HG03354 (cell line): ENCODE data around the gene AGAP3.

ENCODE experiments used
- ATAC-seq: cut with Tn5 transposase; IDR thresholded peaks from one replicate; pipeline ENCODE4 v1.9.1; 2021; ENCODE audit warnings: mild to moderate bottlenecking; ENCODE audit not compliant: unreplicated experiment, poor library complexity, severe bottlenecking

AGAP3 gene

DNA sequence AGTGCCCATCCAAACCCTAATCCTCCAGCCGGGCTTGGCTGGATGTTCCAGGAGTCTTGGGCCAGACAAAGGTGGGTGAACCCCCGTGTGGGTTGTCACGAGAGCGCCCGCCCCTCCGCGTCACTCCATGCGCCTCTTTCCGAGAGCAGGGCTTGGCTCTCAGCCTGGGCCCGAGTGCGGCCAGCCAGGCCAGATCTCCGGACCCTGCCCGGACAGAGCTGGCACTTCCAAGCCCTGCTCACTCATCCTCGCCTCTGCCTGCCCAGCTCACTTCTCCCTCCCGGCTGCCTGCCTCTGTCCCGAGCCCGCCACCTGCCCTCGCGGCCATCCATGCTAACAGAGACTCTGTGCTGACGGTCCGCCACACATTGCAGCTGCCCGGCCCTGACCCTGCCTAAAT lies 34.6 kb downstream of the AGAP3 start:
- no peak for ATAC-seq

DNA sequence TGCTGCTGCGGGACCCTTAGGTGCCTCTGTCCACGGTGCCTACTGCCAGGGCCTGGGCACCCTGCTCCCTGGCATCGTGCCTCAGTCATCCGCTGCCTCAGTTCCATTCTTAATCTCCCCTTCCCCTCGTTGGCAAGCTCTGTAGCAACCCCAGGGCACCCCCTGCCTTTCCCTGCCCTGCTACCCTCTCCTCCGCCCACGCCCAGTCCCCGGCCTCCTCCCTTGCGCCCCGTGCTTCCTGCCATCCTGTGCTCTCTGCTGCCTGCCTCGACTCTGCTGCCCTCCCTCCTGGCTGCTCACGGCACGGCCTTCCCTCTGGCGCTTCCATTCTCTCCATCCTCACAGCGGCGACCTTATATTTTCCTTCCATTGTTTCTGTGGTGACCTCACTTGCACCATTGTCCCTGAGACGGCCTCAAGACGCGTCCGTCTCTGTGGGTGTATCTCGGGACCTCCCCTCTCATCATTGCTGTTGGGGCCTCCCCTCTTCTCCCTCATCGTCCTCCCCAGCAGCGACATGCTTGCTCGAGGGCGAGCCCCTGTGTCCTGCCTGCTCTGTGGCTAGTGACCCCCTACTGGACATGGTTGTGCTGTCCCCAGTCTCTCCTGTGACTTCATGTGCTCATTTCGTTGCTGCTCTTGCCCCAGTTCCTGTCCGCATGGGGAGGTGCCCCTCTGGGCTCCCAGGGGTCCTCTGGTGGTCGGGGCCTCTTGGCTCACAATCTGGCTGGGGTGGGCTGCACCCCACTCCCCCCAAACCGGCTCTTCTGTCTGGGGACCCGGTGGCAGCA lies 35.3 kb downstream of the AGAP3 start:
- no peak for ATAC-seq

DNA sequence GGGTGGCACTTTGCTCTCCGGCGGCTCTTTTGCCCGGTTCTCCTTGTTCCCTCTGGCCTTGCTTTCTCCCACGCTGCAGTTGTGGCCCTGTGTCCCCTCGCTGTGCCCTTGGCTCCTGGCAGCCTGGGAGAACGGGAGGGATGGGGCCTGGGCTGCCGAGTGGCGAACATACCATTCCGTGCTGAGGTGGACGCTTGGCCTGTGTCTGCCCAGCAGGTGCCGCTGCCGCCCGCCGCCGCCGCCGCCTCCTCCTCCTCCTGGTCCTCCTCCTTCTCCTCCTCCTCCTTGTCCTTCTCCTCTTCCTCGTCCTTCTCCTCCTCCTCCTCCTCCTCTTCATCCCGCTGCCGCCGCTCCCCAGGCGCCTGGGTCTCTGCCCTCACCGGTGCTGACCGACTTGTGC lies 36.0 kb downstream of the AGAP3 start:
- ATAC-seq, result no peak

DNA sequence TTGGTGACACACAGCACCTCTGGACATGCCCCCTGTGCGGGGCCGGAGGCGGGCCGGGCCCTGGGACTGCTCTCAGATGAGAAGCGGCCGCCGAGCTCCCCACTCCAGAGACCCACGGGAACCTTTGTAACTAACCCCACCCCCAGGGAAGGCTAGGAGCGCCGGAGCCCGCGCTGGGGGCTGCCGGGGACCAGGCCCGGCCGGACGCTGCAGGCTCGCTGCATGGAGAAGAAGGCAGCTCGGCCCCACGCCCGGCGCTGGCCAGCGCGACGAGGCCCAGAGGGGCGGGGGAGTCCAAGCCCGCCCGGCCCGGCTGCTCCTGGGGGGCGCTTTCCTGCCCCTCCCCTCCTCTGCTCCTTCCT lies 36.5 kb downstream of the AGAP3 start:
- ATAC-seq, result no peak

DNA sequence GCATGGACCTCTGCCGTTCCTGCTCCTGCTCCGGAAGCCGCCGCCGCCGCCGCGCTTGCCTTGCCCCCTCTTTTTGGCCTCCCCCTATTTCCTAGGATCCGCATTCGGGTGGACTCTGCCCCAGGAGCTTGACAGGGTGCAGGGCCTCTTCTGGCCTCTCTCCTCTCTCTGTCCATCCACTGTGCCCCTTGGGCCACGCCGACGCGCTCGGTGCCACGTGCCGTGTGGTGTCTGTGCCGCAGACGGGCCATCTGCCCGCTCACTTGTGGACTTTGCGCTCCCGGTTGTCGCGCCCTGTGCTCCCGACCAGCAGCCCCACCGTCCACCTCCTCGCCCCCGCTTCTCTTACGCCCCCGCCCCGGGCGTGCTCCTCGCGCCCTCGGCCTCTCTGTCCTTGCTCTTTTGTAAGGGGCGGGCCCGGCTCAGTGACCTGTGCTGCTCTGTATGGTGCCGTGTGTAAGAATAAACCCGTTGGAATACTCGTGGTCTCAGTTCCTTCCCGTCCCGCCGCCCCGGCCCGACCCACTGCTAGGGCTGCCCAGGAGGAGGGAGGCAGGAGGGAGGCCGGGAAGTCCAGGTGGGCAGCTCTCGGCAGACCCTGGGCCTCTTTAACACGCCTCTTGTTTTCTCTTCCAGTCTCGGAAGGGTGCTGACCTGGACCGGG lies 37.0 kb downstream of the AGAP3 start:
- ATAC-seq, result no peak

DNA sequence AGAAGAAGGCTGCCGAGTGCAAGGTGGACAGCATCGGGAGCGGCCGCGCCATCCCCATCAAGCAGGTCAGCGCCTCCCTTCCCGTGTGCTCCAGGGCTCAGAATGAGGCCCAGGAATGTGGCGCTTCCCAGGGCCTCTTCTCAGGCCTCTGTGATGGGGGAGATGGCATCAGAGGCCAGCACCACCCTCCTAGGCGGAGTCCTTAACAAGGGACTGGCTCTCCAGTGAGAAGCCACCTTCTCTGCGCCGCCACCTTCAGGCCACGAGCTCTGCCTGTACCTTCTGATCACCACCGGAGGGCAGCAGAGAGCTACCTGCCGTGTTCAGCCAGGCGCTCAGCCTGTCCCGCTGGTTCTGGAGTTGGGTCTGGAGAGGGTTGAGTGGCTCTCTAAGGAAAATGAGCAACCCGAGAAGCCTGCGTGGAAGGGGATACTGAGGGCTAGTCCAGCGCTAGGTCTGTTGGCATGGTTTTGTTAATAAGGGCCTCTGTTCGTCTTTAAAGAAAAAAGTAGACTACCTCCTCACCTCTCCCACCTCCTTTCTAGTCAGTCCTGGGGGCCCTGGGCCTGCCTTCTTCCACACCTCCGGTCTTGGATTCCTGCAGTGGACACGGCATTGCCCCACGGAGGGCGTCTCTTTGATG lies 37.7 kb downstream of the AGAP3 start:
- ATAC-seq, result peak; percentile 91

DNA sequence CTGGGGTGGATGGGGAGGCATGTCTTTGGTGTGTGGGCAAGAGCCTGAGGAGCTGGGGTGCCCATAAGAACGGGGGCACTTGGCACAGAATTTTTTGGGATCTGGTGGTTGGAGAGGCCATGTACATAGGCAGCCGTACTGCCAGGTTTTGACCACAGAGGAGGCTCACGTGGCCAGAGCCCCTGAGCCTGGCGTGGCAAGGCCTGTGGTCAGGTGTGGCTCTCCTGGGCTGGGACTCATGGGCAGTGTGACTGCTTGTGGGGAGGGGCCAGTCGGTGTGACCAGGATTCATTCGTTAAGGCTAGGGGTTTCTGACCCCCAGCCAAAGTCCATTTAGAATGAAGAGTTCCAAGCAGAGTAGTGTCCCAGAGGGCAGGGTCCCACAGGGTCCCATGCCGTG lies 38.2 kb downstream of the AGAP3 start:
- no peak for ATAC-seq

DNA sequence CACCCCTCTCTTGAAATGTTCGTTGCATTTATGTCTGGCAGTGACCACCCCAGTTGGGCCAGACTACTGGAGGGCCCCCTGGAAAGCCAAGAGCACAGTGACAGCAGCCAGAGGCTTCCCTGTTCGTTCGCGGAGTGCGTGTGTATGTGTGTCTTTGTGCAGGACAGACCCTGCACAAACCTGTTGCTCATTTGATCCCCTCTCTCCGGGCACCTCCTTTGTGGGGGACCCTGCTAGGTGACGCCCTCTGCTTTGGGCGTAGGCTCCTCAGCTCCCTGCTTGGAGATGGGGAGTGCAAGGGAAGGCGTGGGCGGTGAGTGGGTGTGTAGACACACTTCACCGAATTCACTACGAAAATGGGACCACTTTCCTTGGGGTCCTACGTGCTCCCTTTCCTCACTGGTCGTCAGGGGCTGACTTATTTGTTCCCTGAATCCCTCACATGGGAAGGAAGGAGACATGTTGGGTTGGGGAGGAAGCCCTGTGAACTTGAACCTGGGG lies 38.7 kb downstream of the AGAP3 start:
- ATAC-seq, result no peak

DNA sequence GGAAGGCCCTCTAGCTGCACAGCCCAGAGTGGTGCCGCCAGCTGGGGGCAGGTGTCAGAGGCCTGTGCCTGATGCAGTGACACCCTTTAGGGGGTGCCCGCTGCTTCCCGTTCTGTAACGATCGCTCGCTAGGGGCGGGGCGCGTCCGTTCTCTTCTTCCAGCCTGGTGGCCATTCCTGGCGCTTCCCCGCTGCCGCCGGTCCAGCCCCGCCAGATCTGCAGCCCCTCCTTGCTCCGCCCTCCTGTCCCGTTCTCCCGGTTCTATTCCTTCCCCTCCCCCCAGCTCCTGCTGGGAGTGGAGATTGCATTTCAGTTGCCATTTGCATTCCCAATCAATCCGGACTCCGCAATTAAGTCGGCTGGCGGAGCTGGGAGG lies 39.2 kb downstream of the AGAP3 start:
- no peak for ATAC-seq

DNA sequence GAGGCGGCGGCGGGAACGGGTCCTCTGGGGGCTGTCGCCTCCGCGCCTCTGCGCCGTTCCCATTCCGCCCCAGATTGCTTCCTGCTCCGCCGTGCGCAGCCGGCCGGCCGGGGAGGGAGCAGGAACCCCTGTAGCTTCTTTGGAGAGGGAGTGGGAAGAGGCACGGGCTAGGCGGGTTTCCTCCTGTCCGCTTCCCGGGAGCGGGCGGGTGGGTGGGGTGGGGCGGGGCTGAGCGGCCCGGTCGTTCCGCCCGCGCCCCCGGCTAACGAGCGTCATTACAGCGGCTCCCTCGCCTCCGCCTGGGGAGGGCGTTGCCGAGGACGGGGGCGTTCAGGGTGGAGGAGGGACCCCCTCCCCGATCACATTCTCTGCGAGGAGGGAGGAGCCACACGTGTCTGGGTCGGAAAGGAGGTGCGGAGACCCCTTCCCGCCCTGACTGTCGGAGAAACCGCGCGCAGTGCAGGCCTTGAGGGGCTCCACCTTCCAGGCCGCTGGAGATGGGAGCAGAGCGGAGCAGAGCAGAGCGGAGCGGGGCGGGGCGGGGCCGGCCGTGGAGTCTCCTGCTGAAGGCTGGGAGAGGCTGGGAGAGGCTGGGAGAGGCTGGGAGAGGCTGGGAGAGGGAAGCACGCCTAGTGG lies 39.7 kb downstream of the AGAP3 start:
- no peak for ATAC-seq

DNA sequence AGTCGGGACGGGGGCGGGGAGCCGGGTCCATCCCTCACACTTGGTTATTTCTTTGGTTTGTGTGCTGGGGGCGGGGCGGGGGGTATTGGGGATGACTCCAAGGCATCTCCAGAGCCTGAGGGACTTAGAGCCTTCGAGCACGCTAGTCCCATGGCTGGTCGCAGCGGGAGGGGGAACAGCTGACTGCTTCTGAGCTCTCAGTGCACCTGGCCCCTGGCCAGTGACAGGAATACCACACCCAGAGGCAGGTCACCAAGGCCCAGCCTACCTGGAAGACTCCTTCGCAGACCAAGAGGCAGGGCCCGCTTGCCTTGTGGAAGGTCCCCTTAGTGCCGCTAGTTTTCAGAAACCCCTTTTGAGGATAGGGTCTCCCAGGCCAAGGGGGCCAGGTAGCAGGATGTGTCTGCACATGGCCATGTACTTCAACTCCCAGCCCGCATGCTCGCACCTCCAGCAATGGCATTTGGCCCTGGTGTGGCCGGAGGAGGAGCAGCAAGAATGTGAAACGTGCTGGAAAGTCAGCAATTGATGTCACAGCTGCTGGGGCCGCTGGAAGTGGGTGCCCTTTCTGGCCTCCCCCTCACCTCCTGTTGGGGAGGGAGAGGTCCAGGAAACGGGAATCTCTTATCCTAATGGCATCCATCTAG lies 40.3 kb downstream of the AGAP3 start:
- ATAC-seq, result no peak

DNA sequence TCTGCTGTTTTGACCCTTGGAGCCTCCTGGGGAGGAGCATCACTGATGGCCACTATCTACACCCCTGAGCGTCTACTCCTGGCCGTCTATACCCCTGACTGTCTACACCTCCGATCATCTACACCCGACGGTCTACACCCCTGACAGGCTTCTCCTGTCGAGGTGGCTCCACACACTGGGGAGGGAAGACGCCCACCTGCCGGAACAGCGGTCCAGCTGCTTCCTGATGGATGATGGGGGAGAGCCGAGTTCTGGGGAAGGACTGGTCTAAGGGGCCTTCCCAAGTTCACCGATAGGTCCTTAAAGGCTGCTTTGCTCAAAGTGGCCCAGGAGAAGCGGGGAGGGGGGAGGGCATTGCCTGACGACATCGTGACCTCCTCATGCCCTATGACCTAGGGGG lies 41.9 kb downstream of the AGAP3 start:
- no peak for ATAC-seq

DNA sequence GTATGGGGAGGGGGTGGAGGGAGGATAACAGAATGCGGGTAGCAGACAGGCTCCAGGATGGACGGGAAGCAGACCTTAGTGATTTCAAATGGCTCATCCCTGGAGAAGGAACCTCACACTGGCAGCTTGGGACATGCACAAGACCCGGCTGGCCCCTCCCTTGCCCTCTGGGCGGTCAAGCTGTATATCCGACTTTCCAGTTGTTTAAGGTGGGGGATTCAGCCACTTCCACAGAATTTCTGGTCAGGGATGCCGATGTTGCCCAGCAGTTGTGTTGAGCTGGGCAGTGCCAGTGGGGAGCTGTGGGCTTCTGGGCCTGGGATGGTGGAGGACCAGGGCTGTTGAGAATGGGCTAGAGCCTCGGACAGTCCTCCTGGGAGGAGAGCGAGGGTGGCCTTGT lies 42.4 kb downstream of the AGAP3 start:
- ATAC-seq, result no peak

DNA sequence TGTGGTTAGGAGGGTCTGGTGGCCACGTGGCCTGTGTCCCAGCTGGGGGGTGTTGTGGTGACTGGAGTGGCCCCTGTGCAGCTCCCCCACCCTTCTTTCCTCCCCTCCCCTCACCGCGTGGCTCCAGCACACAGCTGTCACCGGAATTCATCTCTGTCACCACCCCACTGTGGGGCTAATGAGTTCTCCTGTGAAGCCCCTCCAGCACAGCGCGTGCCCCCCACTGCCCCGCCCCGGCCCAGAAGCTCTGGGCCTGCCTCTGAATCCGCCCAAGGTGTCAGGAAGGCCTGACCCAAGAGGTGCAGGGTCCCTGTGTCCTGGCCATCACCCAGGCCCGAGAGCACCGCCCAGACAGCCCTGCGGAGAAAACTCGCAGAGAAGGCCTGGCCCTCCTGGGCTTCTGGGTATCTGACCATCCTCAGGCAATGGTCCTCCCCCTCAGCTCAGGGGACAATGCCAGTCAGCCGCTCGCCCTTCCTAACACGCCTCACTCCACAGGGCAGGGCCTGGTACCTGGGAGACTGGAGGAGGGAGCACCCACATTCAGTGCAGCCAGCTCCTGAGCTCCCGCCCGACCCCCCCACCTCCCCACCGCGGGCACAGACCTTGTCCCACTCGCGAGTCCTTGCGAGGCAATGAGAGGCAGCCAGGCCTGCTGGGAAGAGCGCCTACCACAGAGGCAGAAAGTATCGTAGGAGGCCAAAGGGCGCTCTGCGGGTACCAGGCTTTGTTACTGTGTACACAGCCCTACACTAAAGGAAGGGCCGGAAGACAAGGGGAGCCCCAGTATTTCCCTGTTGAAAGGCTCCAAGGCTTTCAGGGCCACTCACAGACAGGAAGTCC lies 43.1 kb downstream of the AGAP3 start:
- no peak for ATAC-seq

DNA sequence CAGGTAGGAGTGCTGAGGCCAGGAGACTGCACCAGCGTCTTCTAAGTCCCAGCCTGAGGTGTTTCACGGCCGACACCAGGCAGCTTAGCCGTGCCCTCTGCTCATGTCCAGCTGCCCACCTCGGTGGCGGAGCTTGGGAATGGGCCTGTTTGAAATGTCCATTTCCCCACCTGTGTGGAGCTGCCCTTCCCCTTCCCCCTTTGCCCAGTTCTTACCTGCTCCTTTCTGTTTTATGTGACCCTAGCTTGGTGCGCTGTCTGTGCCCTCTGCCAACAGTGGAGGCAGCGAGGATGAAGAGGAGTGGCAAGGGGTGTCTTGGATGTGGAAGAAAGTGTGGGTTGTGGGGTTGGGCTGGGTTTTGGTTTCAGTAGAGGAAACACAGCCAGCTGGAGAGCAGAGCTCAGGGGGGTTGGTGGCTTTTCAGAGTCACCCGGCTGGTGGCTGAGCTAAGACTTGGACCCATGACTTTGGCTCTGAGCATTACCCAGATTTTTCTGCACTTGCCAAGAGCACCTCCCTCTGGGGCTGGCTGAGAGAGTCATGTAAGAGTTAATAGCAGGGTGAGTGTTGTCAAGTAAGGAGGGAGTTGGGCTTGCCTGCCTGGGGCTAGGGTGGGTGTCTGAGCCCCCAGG lies 43.8 kb downstream of the AGAP3 start:
- ATAC-seq, result no peak

DNA sequence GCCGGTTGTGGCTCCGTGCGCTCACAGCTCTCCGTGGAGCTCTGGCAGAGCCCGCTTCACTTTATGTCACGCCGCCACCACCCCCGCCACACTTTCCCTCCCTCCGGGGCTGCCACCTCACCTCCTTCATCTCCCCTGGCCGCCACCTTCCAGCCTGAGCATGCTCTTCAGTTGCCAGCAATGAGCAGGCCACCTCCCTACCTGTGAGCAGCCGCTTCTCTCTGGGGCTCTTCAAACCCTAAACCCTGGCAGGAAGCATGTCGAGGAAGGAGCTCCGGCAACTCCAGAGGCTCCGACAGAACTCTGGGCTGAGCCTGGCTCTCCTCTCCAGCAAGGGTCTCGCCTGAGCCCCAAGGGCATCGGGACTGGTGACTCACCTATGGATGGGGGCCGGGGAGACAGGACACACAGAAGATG lies 44.5 kb downstream of the AGAP3 start:
- ATAC-seq, result no peak

DNA sequence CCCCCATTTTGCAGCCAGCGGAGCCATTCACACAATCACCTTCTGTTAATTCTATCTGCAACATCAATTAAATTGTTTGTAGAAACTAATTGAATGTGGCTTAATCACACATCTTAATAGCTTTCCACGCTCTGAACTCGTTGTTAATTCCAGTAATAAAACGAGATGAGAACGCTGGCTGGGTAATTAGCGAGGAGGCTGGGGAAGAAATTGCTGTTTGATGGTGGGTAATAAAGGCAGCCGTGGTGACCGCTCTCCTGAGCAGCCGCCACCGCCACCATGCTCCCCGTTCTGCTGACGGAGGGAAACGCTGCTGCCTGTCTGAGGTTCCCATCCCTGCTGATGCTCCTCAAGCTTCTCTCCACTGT lies 44.9 kb downstream of the AGAP3 start:
- ATAC-seq, result no peak

DNA sequence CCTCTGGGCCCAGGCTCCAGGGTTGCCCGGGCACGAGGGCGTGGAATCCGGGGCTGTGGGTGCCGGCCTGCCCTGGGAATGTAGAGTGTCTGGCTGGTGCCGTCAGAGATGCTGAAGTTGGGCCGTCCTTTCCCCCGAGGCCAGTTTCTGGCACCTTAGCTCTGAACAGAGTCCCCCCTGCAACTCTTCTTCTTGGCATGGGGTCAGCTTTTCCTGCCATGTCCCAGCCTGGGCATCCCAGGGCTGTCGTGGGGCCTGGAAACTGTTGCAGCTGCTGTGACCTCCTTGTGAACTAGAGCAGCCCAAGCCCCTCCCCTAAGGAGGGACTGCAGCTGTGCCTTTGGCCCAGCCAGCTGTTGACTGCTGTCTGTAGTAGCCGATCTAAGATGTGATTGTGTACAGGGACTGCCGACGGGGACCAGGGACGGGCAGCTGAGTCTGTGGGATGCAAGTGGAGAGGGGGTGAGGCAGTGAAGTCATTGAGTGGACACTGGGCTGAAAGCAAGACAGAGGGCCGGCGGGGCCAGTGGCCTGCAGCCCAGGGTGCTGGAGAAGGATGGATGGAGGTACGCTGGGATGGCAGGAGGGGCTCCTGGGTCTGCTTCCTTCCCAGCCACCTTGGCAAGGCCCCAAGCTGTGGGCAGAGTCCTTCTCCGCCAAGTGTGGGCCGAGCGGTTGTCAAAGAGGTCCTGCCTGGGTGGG lies 45.5 kb downstream of the AGAP3 start:
- no peak for ATAC-seq
